ENCODE results near the gene EPM2AIP1.

The EPM2AIP1 gene

DNA sequence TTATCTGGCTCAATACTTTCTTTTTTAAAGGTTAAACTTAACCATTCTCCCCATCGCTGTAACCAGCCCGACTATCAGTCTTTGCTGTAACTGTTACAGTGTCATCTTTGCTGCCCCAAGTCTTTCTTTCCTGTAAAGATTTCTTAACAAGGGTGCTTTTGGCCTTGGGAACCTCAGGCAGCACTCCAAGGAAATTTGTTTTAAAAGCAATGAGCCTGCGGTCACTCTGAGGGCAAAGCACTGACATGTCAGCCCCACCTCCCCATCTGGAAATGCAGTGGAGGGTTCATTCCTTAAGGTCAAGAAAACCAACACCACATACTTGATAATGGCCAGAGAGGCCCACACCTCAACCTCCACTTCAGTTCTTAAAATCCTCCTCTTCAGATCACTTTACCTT is 51.3 kb downstream of the EPM2AIP1 start:
- TF ChIP-seq, protein P1, sequence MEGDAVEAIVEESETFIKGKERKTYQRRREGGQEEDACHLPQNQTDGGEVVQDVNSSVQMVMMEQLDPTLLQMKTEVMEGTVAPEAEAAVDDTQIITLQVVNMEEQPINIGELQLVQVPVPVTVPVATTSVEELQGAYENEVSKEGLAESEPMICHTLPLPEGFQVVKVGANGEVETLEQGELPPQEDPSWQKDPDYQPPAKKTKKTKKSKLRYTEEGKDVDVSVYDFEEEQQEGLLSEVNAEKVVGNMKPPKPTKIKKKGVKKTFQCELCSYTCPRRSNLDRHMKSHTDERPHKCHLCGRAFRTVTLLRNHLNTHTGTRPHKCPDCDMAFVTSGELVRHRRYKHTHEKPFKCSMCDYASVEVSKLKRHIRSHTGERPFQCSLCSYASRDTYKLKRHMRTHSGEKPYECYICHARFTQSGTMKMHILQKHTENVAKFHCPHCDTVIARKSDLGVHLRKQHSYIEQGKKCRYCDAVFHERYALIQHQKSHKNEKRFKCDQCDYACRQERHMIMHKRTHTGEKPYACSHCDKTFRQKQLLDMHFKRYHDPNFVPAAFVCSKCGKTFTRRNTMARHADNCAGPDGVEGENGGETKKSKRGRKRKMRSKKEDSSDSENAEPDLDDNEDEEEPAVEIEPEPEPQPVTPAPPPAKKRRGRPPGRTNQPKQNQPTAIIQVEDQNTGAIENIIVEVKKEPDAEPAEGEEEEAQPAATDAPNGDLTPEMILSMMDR (conservative IDR thresholded peaks at IDR 0.05; ENCODE audit: low read length): no peak
- H3K4me3 ChIP-seq (ENCODE audit: low read length): no peak overlapping the region
- peak; percentile 38 for DNase-seq (ENCODE audit: low read depth)

DNA sequence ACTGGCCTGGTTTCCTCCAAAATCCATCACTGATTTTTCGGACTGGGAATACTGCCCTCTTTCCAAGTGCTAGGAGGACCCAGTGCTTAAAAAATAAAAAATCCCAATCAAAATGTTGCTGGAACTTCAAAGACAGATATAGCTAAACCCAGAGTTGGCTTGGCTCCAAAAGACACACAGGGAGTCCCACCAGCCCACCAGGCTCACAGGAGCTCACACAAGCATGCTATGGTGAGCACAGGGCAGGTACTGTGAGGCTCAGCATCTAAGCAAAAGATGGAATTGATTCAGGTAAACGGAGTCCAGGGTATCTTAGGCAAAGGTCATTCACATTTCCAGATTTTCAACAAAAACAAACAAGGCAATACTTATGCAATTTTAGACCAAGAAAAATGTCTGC is 51.8 kb downstream of the EPM2AIP1 start:
- TF ChIP-seq, protein P1 (conservative IDR thresholded peaks at IDR 0.05; ENCODE audit: low read length): no peak
- DNase-seq (ENCODE audit: low read depth): no peak
- H3K4me3 ChIP-seq (ENCODE audit: low read length): no peak overlapping the region

DNA sequence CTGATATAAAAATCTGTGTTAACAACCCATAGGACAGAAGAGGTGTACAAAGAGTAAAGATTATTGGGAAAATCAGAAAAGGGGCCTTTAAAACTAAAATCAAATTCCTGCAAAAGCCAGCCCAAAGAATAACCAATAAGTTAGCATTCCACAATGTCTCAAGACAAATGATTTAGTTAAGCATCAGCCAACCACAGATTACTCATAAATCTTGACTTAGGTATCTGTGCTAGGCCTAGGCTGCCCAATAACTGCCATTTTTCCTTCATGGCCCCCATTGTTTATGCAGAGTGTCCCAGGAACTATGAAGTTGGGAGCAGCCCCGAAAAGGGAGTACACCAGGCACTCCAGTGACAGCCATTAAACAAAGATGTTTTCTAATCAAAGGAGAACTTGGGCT is 55.4 kb downstream of the EPM2AIP1 start:
- no peak for DNase-seq (ENCODE audit: low read depth)
- no peak overlapping the region for H3K4me3 ChIP-seq (ENCODE audit: low read length)
- TF ChIP-seq, protein P1 (conservative IDR thresholded peaks at IDR 0.05; ENCODE audit: low read length): no peak

All from AG10803 (cell line).